ENCODE data around the gene GAREM2. TPM values are rescaled to one million over a fixed set of nuclear protein-coding genes. Genes with fewer than 3 reads are reported as not detected.
A peak's percentile ranks its signal among the peaks of the same experiment; 100 is the strongest.

The GAREM2 gene
- total and polyA plus RNA-seq, 9 of the 15 experiments (the other 6 are each of a cell fraction or from before 2014, with no cell fraction given) = 1.7 to 12.4 (median 2.5) TPM

DNA sequence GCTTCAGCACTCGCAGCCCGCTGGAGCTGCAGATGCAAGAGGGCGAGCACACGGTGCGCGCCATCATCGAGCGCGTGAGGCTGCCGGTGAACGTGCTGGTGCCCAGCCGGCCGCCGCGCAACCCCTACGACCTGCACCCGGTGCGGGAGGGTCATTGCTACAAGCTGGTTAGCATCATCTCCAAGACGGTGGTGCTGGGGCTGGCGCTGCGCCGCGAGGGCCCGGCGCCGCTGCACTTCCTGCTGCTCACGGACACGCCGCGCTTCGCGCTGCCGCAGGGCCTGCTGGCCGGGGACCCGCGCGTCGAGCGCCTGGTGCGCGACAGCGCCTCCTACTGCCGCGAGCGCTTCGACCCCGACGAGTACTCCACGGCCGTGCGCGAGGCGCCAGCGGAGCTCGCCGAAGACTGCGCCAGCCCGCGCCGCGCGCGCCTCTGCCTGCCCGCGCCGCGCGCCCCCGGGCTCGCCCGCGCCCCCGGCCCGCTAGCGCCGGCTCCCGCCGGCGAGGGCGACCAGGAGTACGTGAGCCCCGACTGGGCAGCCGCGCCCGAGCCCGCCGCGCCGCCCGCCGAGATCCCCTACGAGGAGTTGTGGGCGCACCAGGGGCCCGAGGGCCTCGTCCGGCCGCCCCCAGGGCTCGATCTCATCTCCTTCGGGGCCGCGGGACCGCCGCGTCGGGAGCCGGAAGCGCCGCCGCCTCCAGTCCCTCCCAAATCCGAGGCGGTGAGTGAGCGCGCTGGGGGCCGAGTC lies 11.8 kb downstream of the GAREM2 start (continued):
- TF ChIP-seq, protein P1, sequence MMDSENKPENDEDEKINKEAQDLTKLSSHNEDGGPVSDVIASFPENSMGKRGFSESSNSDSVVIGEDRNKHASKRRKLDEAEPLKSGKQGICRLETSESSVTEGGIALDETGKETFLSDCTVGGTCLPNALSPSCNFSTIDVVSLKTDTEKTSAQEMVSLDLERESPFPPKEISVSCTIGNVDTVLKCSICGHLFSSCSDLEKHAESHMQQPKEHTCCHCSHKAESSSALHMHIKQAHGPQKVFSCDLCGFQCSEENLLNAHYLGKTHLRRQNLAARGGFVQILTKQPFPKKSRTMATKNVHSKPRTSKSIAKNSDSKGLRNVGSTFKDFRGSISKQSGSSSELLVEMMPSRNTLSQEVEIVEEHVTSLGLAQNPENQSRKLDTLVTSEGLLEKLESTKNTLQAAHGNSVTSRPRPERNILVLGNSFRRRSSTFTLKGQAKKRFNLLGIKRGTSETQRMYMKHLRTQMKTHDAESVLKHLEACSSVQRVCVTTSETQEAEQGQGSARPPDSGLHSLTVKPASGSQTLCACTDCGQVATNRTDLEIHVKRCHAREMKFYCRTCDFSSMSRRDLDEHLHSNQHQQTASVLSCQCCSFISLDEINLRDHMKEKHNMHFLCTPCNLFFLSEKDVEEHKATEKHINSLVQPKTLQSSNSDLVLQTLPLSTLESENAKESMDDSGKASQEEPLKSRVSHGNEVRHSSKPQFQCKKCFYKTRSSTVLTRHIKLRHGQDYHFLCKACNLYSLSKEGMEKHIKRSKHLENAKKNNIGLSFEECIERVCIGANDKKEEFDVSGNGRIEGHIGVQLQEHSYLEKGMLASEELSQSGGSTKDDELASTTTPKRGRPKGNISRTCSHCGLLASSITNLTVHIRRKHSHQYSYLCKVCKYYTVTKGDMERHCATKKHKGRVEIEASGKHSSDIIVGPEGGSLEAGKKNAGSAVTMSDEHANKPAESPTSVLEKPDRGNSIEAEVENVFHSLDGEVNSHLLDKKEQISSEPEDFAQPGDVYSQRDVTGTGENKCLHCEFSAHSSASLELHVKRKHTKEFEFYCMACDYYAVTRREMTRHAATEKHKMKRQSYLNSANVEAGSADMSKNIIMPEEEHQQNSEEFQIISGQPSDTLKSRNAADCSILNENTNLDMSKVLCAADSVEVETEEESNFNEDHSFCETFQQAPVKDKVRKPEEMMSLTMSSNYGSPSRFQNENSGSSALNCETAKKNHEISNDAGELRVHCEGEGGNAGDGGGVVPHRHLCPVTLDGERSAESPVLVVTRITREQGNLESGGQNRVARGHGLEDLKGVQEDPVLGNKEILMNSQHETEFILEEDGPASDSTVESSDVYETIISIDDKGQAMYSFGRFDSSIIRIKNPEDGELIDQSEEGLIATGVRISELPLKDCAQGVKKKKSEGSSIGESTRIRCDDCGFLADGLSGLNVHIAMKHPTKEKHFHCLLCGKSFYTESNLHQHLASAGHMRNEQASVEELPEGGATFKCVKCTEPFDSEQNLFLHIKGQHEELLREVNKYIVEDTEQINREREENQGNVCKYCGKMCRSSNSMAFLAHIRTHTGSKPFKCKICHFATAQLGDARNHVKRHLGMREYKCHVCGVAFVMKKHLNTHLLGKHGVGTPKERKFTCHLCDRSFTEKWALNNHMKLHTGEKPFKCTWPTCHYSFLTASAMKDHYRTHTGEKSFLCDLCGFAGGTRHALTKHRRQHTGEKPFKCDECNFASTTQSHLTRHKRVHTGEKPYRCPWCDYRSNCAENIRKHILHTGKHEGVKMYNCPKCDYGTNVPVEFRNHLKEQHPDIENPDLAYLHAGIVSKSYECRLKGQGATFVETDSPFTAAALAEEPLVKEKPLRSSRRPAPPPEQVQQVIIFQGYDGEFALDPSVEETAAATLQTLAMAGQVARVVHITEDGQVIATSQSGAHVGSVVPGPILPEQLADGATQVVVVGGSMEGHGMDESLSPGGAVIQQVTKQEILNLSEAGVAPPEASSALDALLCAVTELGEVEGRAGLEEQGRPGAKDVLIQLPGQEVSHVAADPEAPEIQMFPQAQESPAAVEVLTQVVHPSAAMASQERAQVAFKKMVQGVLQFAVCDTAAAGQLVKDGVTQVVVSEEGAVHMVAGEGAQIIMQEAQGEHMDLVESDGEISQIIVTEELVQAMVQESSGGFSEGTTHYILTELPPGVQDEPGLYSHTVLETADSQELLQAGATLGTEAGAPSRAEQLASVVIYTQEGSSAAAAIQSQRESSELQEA (IDR thresholded peaks at IDR 0.05; ENCODE audit: low read depth) = no peak
- no peak for TF ChIP-seq NFE2L1 (tag; IDR thresholded peaks at IDR 0.05; ENCODE audit: borderline replicate concordance, low read depth)
- no peak for TF ChIP-seq ZNF561 (CRISPR knock-in tag; conservative IDR thresholded peaks at IDR 0.05)
- TF ChIP-seq, protein P2, sequence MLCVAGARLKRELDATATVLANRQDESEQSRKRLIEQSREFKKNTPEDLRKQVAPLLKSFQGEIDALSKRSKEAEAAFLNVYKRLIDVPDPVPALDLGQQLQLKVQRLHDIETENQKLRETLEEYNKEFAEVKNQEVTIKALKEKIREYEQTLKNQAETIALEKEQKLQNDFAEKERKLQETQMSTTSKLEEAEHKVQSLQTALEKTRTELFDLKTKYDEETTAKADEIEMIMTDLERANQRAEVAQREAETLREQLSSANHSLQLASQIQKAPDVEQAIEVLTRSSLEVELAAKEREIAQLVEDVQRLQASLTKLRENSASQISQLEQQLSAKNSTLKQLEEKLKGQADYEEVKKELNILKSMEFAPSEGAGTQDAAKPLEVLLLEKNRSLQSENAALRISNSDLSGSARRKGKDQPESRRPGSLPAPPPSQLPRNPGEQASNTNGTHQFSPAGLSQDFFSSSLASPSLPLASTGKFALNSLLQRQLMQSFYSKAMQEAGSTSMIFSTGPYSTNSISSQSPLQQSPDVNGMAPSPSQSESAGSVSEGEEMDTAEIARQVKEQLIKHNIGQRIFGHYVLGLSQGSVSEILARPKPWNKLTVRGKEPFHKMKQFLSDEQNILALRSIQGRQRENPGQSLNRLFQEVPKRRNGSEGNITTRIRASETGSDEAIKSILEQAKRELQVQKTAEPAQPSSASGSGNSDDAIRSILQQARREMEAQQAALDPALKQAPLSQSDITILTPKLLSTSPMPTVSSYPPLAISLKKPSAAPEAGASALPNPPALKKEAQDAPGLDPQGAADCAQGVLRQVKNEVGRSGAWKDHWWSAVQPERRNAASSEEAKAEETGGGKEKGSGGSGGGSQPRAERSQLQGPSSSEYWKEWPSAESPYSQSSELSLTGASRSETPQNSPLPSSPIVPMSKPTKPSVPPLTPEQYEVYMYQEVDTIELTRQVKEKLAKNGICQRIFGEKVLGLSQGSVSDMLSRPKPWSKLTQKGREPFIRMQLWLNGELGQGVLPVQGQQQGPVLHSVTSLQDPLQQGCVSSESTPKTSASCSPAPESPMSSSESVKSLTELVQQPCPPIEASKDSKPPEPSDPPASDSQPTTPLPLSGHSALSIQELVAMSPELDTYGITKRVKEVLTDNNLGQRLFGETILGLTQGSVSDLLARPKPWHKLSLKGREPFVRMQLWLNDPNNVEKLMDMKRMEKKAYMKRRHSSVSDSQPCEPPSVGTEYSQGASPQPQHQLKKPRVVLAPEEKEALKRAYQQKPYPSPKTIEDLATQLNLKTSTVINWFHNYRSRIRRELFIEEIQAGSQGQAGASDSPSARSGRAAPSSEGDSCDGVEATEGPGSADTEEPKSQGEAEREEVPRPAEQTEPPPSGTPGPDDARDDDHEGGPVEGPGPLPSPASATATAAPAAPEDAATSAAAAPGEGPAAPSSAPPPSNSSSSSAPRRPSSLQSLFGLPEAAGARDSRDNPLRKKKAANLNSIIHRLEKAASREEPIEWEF (CRISPR knock-in tag; IDR thresholded peaks at IDR 0.05) = 0 out of 2 replicates have a peak, but pooled peaks have one; percentile 71
- no peak for TF ChIP-seq FOXA1 (IDR thresholded peaks at IDR 0.05; ENCODE audit: borderline replicate concordance)
- no peak for TF ChIP-seq SNAPC5 (CRISPR knock-in tag; IDR thresholded peaks at IDR 0.05)
- 0 out of 2 replicates have a peak, but pooled peaks have one; percentile 12 for TF ChIP-seq TCF7 (IDR thresholded peaks at IDR 0.05; ENCODE audit: borderline replicate concordance)
- no peak for TF ChIP-seq SRSF3 (IDR thresholded peaks at IDR 0.05; ENCODE audit: insufficient read depth, low read length)
- no peak for TF ChIP-seq FOS (IDR thresholded peaks at IDR 0.05; ENCODE audit: extremely low read depth, insufficient read length)
- no peak for TF ChIP-seq SMARCE1 (IDR thresholded peaks at IDR 0.05)
- TF ChIP-seq, protein P3, sequence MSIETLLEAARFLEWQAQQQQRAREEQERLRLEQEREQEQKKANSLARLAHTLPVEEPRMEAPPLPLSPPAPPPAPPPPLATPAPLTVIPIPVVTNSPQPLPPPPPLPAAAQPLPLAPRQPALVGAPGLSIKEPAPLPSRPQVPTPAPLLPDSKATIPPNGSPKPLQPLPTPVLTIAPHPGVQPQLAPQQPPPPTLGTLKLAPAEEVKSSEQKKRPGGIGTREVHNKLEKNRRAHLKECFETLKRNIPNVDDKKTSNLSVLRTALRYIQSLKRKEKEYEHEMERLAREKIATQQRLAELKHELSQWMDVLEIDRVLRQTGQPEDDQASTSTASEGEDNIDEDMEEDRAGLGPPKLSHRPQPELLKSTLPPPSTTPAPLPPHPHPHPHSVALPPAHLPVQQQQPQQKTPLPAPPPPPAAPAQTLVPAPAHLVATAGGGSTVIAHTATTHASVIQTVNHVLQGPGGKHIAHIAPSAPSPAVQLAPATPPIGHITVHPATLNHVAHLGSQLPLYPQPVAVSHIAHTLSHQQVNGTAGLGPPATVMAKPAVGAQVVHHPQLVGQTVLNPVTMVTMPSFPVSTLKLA (conservative IDR thresholded peaks at IDR 0.05) = 0 out of 4 replicates have a peak, but pooled peaks of 1 of the 2 experiments have one; percentile 33
